Liver (tissue), 3 donors: ENCODE data around the gene RNF225.

Source experiments
- ATF3 ChIP-seq: IDR thresholded peaks from 2 replicates; pipeline ENCODE4 v1.6.1; 2016; ENCODE audit warnings: antibody characterized with exemption
- FOXA1 ChIP-seq: IDR thresholded peaks from 2 replicates; pipeline ENCODE4 v1.6.1; 2016; ENCODE audit warnings: antibody characterized with exemption
- GABPA ChIP-seq, 2 donors: IDR thresholded peaks in 1 of 2; conservative IDR thresholded peaks in 1 of 2; 2 replicates each; pipeline ENCODE4 v1.6.1; 2016; ENCODE audit warnings: antibody characterized with exemption in 2 of 2, mild to moderate bottlenecking in 1 of 2, moderate library complexity in 1 of 2
- JUND ChIP-seq, 2 donors: IDR thresholded peaks; 2 replicates each; pipeline ENCODE4 v1.6.1; 2016; ENCODE audit warnings: antibody characterized with exemption in 2 of 2
- MAX ChIP-seq: IDR thresholded peaks from 2 replicates; pipeline ENCODE4 v1.6.1; 2016; ENCODE audit warnings: antibody characterized with exemption
- NR2F2 ChIP-seq: IDR thresholded peaks from 2 replicates; pipeline ENCODE4 v1.6.1; 2016; ENCODE audit warnings: antibody characterized with exemption
- RAD21 ChIP-seq, 2 donors: IDR thresholded peaks; 2 replicates each; pipeline ENCODE4 v1.6.1; 2016; ENCODE audit warnings: antibody characterized with exemption in 2 of 2, mild to moderate bottlenecking in 2 of 2
- REST ChIP-seq: IDR thresholded peaks from 2 replicates; pipeline ENCODE4 v1.6.1; 2016; ENCODE audit warnings: antibody characterized with exemption, mild to moderate bottlenecking
- RXRA ChIP-seq, 2 donors: IDR thresholded peaks; 2 replicates each; pipeline ENCODE4 v1.6.1; 2017 to 2018; ENCODE audit warnings: antibody characterized with exemption in 2 of 2, mild to moderate bottlenecking in 1 of 2
- SP1 ChIP-seq: IDR thresholded peaks from 2 replicates; pipeline ENCODE4 v1.6.1; 2018; ENCODE audit warnings: antibody characterized with exemption, mild to moderate bottlenecking
- TAF1 ChIP-seq: conservative IDR thresholded peaks from 2 replicates; pipeline ENCODE4 v1.6.1; 2016; ENCODE audit warnings: antibody characterized with exemption, mild to moderate bottlenecking
- YY1 ChIP-seq: IDR thresholded peaks from 2 replicates; pipeline ENCODE4 v1.6.1; 2016; ENCODE audit warnings: antibody characterized with exemption, mild to moderate bottlenecking
- TF ChIP-seq, protein P1 (sequence below): fragments of 150-350 bp; IDR thresholded peaks from 2 replicates; pipeline ENCODE4 v1.5.1; 2017; ENCODE audit warnings: improper control_type of control experiment, low read depth, low read length; ENCODE audit not compliant: missing input control
- TF ChIP-seq, protein P2 (sequence below): IDR thresholded peaks from 2 replicates; pipeline ENCODE4 v1.6.1; 2016; ENCODE audit warnings: antibody characterized with exemption
- donor health status: healthy.
- donor health status: healthy.

DNA sequence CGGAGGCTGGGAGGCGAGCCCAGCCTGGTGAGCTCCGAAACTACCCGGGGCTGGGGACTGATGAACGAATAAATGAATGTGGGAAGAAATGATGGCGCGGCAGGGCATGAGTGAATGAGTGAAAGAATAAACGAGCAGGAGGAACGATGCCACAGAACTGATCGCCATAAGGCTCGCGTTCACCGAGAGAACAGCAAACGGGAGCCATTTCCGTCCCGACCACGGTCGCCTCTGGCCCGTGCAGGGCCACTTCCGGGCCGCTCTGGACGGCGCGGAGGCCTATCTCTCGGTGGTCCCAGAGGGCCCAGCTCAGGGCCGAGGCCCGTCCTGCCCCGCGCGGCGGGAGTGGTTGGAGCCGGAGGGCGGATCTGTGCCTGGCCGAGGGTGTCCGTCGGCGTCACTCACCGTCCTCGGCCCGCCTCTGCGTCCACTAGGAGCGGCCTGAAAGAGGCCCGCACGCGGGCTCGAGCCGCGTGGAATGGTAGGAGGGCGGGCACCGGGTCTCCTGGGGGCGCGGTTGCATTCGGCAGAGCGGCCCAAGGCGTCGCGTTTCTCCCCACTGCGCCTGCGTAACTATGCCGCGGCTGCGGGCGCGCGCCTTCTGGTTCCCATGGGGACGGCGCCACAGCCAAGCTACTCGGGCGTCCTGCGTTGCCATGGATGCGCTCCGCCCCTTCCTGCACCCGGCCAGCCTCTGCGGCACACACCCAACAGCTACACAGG, 33.0 kb upstream of the RNF225 start, which contains the start of gene ZNF497:
- TF ChIP-seq, protein P1, sequence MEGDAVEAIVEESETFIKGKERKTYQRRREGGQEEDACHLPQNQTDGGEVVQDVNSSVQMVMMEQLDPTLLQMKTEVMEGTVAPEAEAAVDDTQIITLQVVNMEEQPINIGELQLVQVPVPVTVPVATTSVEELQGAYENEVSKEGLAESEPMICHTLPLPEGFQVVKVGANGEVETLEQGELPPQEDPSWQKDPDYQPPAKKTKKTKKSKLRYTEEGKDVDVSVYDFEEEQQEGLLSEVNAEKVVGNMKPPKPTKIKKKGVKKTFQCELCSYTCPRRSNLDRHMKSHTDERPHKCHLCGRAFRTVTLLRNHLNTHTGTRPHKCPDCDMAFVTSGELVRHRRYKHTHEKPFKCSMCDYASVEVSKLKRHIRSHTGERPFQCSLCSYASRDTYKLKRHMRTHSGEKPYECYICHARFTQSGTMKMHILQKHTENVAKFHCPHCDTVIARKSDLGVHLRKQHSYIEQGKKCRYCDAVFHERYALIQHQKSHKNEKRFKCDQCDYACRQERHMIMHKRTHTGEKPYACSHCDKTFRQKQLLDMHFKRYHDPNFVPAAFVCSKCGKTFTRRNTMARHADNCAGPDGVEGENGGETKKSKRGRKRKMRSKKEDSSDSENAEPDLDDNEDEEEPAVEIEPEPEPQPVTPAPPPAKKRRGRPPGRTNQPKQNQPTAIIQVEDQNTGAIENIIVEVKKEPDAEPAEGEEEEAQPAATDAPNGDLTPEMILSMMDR = no peak
- peak in 1 of 2 donors; percentile 9 for TF ChIP-seq JUND (IDR thresholded peaks at IDR 0.05)
- peak; percentile 35 for TF ChIP-seq MAX
- peak; percentile 89 for TF ChIP-seq REST
- peak; percentile 67 for TF ChIP-seq TAF1
- peak; percentile 74 to 90 for TF ChIP-seq GABPA (IDR thresholded peaks at IDR 0.05 in 1 of 2, conservative IDR thresholded peaks at IDR 0.05 in 1 of 2)
- peak; percentile 19 for TF ChIP-seq FOXA1
- peak; percentile 95 for TF ChIP-seq YY1
- no peak for TF ChIP-seq NR2F2
- TF ChIP-seq RAD21 (IDR thresholded peaks at IDR 0.05) = peak in 1 of 2 donors; percentile 45
- TF ChIP-seq RXRA (IDR thresholded peaks at IDR 0.05) = no peak
- peak; percentile 49 for TF ChIP-seq SP1
- TF ChIP-seq ATF3 = no peak
- TF ChIP-seq, protein P2, sequence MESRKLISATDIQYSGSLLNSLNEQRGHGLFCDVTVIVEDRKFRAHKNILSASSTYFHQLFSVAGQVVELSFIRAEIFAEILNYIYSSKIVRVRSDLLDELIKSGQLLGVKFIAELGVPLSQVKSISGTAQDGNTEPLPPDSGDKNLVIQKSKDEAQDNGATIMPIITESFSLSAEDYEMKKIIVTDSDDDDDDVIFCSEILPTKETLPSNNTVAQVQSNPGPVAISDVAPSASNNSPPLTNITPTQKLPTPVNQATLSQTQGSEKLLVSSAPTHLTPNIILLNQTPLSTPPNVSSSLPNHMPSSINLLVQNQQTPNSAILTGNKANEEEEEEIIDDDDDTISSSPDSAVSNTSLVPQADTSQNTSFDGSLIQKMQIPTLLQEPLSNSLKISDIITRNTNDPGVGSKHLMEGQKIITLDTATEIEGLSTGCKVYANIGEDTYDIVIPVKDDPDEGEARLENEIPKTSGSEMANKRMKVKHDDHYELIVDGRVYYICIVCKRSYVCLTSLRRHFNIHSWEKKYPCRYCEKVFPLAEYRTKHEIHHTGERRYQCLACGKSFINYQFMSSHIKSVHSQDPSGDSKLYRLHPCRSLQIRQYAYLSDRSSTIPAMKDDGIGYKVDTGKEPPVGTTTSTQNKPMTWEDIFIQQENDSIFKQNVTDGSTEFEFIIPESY = no peak
